HEK293T (cell line): Measurements from ENCODE around the gene CDC42EP2.

Experiments used
- ARNT ChIP-seq: fragments of 450-650 bp; IDR thresholded peaks from 2 replicates; pipeline ENCODE4 v1.6.1; 2017; ENCODE audit warnings: mild to moderate bottlenecking
- BHLHE40 ChIP-seq: fragments of 450-650 bp; IDR thresholded peaks from 2 replicates; pipeline ENCODE4 v1.6.1; 2016; ENCODE audit warnings: mild to moderate bottlenecking, moderate library complexity, borderline replicate concordance
- FOXA1 ChIP-seq: fragments of 450-650 bp; IDR thresholded peaks from 2 replicates; pipeline ENCODE4 v1.6.1; 2016; ENCODE audit warnings: mild to moderate bottlenecking
- HDGF ChIP-seq: fragments of 450-650 bp; IDR thresholded peaks from 2 replicates; pipeline ENCODE4 v1.6.1; 2017; ENCODE audit warnings: antibody characterized with exemption, borderline replicate concordance
- L3MBTL2 ChIP-seq: fragments of 450-650 bp; conservative IDR thresholded peaks from 2 replicates; pipeline ENCODE4 v1.6.1; 2016; ENCODE audit warnings: mild to moderate bottlenecking
- LEF1 ChIP-seq: fragments of 450-650 bp; IDR thresholded peaks from 2 replicates; pipeline ENCODE4 v1.6.1; 2017; ENCODE audit warnings: mild to moderate bottlenecking, borderline replicate concordance
- NFRKB ChIP-seq: fragments of 450-650 bp; IDR thresholded peaks from 2 replicates; pipeline ENCODE4 v1.6.1; 2016; ENCODE audit warnings: mild to moderate bottlenecking, moderate library complexity
- SP1 ChIP-seq: fragments of 450-650 bp; IDR thresholded peaks from 2 replicates; pipeline ENCODE4 v1.6.1; 2017
- SUZ12 ChIP-seq: fragments of 450-650 bp; IDR thresholded peaks from 2 replicates; pipeline ENCODE4 v1.6.1; 2016; ENCODE audit warnings: mild to moderate bottlenecking
- TARDBP ChIP-seq: fragments of 450-650 bp; IDR thresholded peaks from 2 replicates; pipeline ENCODE4 v1.6.1; 2016
- ZNF384 ChIP-seq: fragments of 450-650 bp; IDR thresholded peaks from 2 replicates; pipeline ENCODE4 v1.6.1; 2016
- TF ChIP-seq, protein P1 (sequence below): fragments of 450-650 bp; IDR thresholded peaks from 2 replicates; pipeline ENCODE4 v1.6.1; 2016

GRCh38 chr11:65305501-65306268, 9.0 kb upstream of the CDC42EP2 start:
- TF ChIP-seq SUZ12: no peak
- no peak for TF ChIP-seq NFRKB
- no peak for TF ChIP-seq SP1
- peak; percentile 34; the same call in 1 of the 2 replicates for TF ChIP-seq ZNF384
- no peak for TF ChIP-seq TARDBP
- TF ChIP-seq LEF1: no peak
- no peak for TF ChIP-seq BHLHE40
- TF ChIP-seq HDGF: no peak
- TF ChIP-seq, protein P1, sequence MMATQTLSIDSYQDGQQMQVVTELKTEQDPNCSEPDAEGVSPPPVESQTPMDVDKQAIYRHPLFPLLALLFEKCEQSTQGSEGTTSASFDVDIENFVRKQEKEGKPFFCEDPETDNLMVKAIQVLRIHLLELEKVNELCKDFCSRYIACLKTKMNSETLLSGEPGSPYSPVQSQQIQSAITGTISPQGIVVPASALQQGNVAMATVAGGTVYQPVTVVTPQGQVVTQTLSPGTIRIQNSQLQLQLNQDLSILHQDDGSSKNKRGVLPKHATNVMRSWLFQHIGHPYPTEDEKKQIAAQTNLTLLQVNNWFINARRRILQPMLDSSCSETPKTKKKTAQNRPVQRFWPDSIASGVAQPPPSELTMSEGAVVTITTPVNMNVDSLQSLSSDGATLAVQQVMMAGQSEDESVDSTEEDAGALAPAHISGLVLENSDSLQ: no peak
- TF ChIP-seq ARNT: no peak
- TF ChIP-seq FOXA1: no peak
- no peak for TF ChIP-seq L3MBTL2
